ENCODE measurements around the gene HOMEZ. TPM values are rescaled to one million over a fixed set of nuclear protein-coding genes. Genes with fewer than 3 reads are reported as not detected.

Gene HOMEZ
- total and polyA plus RNA-seq, 2 donors (not counting 3 experiments of a cell fraction or from before 2014, with no cell fraction given): 11.3 to 16.8 TPM

GRCh38 chr14:23320584-23321571 is 34.9 kb upstream of the HOMEZ start, which contains the start of gene PABPN1:
Gene PABPN1, plus strand, starts transcription at chr14:23321457. Its CDS starts 13 bp downstream, at chr14:23321470.
- ChIA-PET CTCF (interaction anchor here (0.7 to 2.9 kb wide), 16 partner anchors 8 to 252 kb away, joined by 3 to 20 read pairs (median 3); partner anchors contain the start of genes BCL2L2, HOMEZ and PPP1R3E), POLR2A (interaction anchor here (0.9 to 2.0 kb wide), 3 partner anchors 14 to 226 kb away, joined by 3 to 13 read pairs (median 6); partner anchors contain the start of genes ACIN1, BCL2L2 and C14orf119)
- H2AFZ ChIP-seq (ENCODE audit: low read depth, low read length): peak within 1 kb of the TSS; percentile 76
- TSS peak; percentile 87 for BruUV-seq (replicated peaks)
- no peaks in the 10 kb centered on the region for H4K20me1 ChIP-seq (replicated peaks; ENCODE audit: control insufficient read depth, extremely low read depth, insufficient read depth, low read length)
- no peaks in the 10 kb centered on the region for H3K27me3 ChIP-seq (ENCODE audit: control insufficient read depth in 2 of 2, insufficient read depth in 2 of 2, low read length in 2 of 2)
- H3K27ac ChIP-seq (ENCODE audit: insufficient read depth, low read depth, low read length): peak within 1 kb of the TSS; percentile 77
- H3K9me3 ChIP-seq (replicated peaks; ENCODE audit: control insufficient read depth, insufficient read depth, low read length): no peaks in the 10 kb centered on the region
- H3K36me3 ChIP-seq (ENCODE audit: control insufficient read depth in 2 of 2, extremely low read depth in 1 of 2, insufficient read depth in 2 of 2, low read length in 2 of 2): peaks cover 12 to 15% of the 10 kb centered on the region in 2 experiments
- peak within 1 kb of the TSS; percentile 64 for H3K4me2 ChIP-seq (ENCODE audit: insufficient read depth, low read length)
- dilution Hi-C loops (cut with MboI; ENCODE audit: extremely low pct_ligation_motif_present, low sequenced_read_pairs): no loop called here
- intact Hi-C loops (cut with micrococcal nuclease): loop anchor here (1.0 to 2.0 kb wide), 5 partner anchors 15 to 226 kb away; partner anchors contain the start of genes ACIN1, BCL2L2, C14orf119 and HOMEZ
- no peaks in the 10 kb centered on the region for H3K9me1 ChIP-seq (replicated peaks; ENCODE audit: control insufficient read depth, extremely low read depth, insufficient read depth, low read length)
- peak within 1 kb of the TSS; percentile 90 to 97 (median 95) for H3K4me3 ChIP-seq (replicated peaks in 1 of 3; ENCODE audit: insufficient read depth in 1 of 3, low read depth in 1 of 3, low read length in 3 of 3)
- peak; percentile 100 for DNase-seq (ENCODE audit: low read depth, low spot score)
- peak within 1 kb of the TSS; percentile 96 for H3K9ac ChIP-seq (replicated peaks; ENCODE audit: extremely low read depth, insufficient read depth, low read length)
- FAIRE-seq: peak; percentile 98
- H3K4me1 ChIP-seq (ENCODE audit: control insufficient read depth, extremely low read depth, insufficient read depth, low read length): peaks cover 16% of the 10 kb centered on the region
- TF ChIP-seq MYC (IDR thresholded peaks at IDR 0.05; ENCODE audit: low read depth, low read length): no peak
- no peak for TF ChIP-seq EZH2 (IDR thresholded peaks at IDR 0.05; ENCODE audit: borderline replicate concordance, low read depth, low read length, severe bottlenecking)
- no peak for TF ChIP-seq GATA2 (IDR thresholded peaks at IDR 0.05; ENCODE audit: insufficient read depth, insufficient read length, low read depth, low read length)
- TF ChIP-seq POLR2AphosphoS5 (IDR thresholded peaks at IDR 0.05; ENCODE audit: insufficient read depth, low read depth, low read length): peak; percentile 71
- TF ChIP-seq POLR2A (IDR thresholded peaks at IDR 0.05; ENCODE audit: low read depth, low read length): peak; percentile 1
- no peak for TF ChIP-seq FOS (IDR thresholded peaks at IDR 0.05; ENCODE audit: borderline replicate concordance, insufficient read depth, low read length)
- TF ChIP-seq MAX (IDR thresholded peaks at IDR 0.05; ENCODE audit: insufficient read depth, insufficient read length): peak; percentile 37
- TF ChIP-seq JUN (IDR thresholded peaks at IDR 0.05; ENCODE audit: borderline replicate concordance, insufficient read depth, insufficient read length, low read depth): no peak
- TF ChIP-seq CTCF (IDR thresholded peaks at IDR 0.05; ENCODE audit: extremely low read depth in 1 of 2, insufficient read depth in 1 of 2, low read depth in 1 of 2, low read length in 2 of 2): no peak
- peaks cover 27% of the 10 kb centered on the region for H3K79me2 ChIP-seq (ENCODE audit: control insufficient read depth, insufficient read depth, low read length)

Measured in endothelial cell of umbilical vein (primary cell).